Subcutaneous abdominal adipose tissue (tissue), 5 donors: ENCODE measurements around the gene TTLL13.

Experiments
- H3K27ac ChIP-seq: one replicate; pipeline ENCODE4 v1.7.0; 2013; ENCODE audit warnings: low read depth, mild to moderate bottlenecking, inconsistent platforms, low read length, moderate library complexity
- H3K27me3 ChIP-seq, 5 donors: one replicate each; pipeline ENCODE4 v1.7.0; 2013; ENCODE audit warnings: low read length in 5 of 5, inconsistent platforms in 1 of 5; ENCODE audit not compliant: control insufficient read depth in 5 of 5, insufficient read depth in 4 of 5
- H3K36me3 ChIP-seq, 5 donors: one replicate each; pipeline ENCODE4 v1.7.0; 2013; ENCODE audit warnings: low read length in 5 of 5; ENCODE audit not compliant: control insufficient read depth in 5 of 5, insufficient read depth in 5 of 5
- H3K4me1 ChIP-seq, 5 donors: one replicate each; pipeline ENCODE4 v1.7.0; 2013; ENCODE audit warnings: low read length in 5 of 5, mild to moderate bottlenecking in 3 of 5, moderate library complexity in 1 of 5; ENCODE audit not compliant: control insufficient read depth in 5 of 5, insufficient read depth in 5 of 5
- H3K4me3 ChIP-seq, 5 donors: one replicate each; pipeline ENCODE4 v1.7.0; 2013; ENCODE audit warnings: low read length in 5 of 5, low read depth in 1 of 5
- H3K9ac ChIP-seq, 5 donors: one replicate each; pipeline ENCODE4 v1.7.0; 2013; ENCODE audit warnings: low read length in 5 of 5, mild to moderate bottlenecking in 4 of 5, moderate library complexity in 3 of 5
- H3K9me3 ChIP-seq, 5 donors: one replicate each; pipeline ENCODE4 v1.7.0; 2013; ENCODE audit warnings: low read length in 5 of 5; ENCODE audit not compliant: control insufficient read depth in 5 of 5
- donor health status: healthy.
- donor health status: healthy.
- donor health status: healthy.
- donor health status: healthy.
- donor health status: healthy.

Gene TTLL13

DNA sequence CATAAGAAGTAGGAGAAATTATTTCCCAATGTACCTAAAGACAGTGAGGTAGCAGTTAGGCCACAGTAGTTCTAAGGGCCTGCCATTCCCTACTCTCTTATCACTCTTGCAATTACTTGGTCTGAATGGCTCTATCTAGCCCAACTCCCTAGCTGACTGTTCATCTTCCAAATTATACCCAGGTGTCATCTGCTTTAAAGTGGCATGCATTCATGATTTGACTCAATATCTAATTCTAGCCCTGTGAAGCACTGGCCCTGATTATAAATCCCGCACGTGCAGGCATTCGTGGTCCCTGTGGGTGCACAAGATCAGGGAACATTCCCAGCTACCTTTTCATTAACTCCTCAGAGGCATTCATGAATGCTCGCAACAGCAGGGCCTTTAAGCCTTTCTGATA lies 59.7 kb downstream of the TTLL13 start:
- Histone ChIP-seq H3K9ac (no peak overlapping the region), H3K27me3 (no peaks in the 10 kb centered on the region), H3K4me3 (no peak overlapping the region), H3K9me3 (no peaks in the 10 kb centered on the region), H3K36me3 (no peaks in the 10 kb centered on the region), H3K27ac (no peak overlapping the region), H3K4me1 (peaks cover 0 to 6% (median 4%) of the 10 kb centered on the region in 5 donors)
